GM04504 (cell line): ENCODE results near the gene TMSB10.
A peak's percentile ranks its signal among the peaks of the same experiment; 100 is the strongest.

Experiments
- DNase-seq: peaks from one replicate; pipeline ENCODE4 v3.0.0-alpha.2; 2012; ENCODE audit warnings: low read depth

TMSB10 gene

GRCh38 chr2:84880645-84881521 is 24.6 kb upstream of the TMSB10 start, which contains the start of gene TRABD2A:
Gene TRABD2A (minus strand): TSS chr2:84881084. CDS start chr2:84881039, 45 bp downstream.
- no peak for DNase-seq

- DNase-seq: peak; percentile 60
Observed at GRCh38 chr2:84881581-84882413, 23.7 kb upstream of the TMSB10 start.

- DNase-seq: no peak
Observed at GRCh38 chr2:84882414-84882738, 23.1 kb upstream of the TMSB10 start.

GRCh38 chr2:84882775-84883550 is 22.5 kb upstream of the TMSB10 start:
- no peak for DNase-seq

- DNase-seq: no peak
Observed at GRCh38 chr2:84884449-84884848, 21.0 kb upstream of the TMSB10 start.

- no peak for DNase-seq
Observed at GRCh38 chr2:84885111-84885510, 20.3 kb upstream of the TMSB10 start.

GRCh38 chr2:84886791-84887190 is 18.7 kb upstream of the TMSB10 start:
- DNase-seq: no peak

GRCh38 chr2:84888401-84889276 is 16.8 kb upstream of the TMSB10 start:
- DNase-seq: no peak

- no peak for DNase-seq
Observed at GRCh38 chr2:84889332-84889731, 16.1 kb upstream of the TMSB10 start.

GRCh38 chr2:84891355-84892010 is 14.0 kb upstream of the TMSB10 start:
- no peak for DNase-seq

- no peak for DNase-seq
Observed at GRCh38 chr2:84894131-84894586, 11.3 kb upstream of the TMSB10 start.

- no peak for DNase-seq
Observed at GRCh38 chr2:84894758-84895520, 10.5 kb upstream of the TMSB10 start.

- no peak for DNase-seq
Observed at GRCh38 chr2:84896567-84896966, 8.9 kb upstream of the TMSB10 start.

- DNase-seq: no peak
Observed at GRCh38 chr2:84897773-84898172, 7.7 kb upstream of the TMSB10 start.

- DNase-seq: no peak
Observed at GRCh38 chr2:84899304-84900204, 5.9 kb upstream of the TMSB10 start.

- no peak for DNase-seq
Observed at GRCh38 chr2:84900971-84901370, 4.5 kb upstream of the TMSB10 start.

GRCh38 chr2:84901593-84902120 is 3.8 kb upstream of the TMSB10 start:
- DNase-seq: peak; percentile 94

- DNase-seq: no peak
Observed at GRCh38 chr2:84902526-84902925, 2.9 kb upstream of the TMSB10 start.

GRCh38 chr2:84904151-84904550 is 1.3 kb upstream of the TMSB10 start:
- DNase-seq: no peak
